ENCODE data around the gene EFHC1.

Gene EFHC1

DNA sequence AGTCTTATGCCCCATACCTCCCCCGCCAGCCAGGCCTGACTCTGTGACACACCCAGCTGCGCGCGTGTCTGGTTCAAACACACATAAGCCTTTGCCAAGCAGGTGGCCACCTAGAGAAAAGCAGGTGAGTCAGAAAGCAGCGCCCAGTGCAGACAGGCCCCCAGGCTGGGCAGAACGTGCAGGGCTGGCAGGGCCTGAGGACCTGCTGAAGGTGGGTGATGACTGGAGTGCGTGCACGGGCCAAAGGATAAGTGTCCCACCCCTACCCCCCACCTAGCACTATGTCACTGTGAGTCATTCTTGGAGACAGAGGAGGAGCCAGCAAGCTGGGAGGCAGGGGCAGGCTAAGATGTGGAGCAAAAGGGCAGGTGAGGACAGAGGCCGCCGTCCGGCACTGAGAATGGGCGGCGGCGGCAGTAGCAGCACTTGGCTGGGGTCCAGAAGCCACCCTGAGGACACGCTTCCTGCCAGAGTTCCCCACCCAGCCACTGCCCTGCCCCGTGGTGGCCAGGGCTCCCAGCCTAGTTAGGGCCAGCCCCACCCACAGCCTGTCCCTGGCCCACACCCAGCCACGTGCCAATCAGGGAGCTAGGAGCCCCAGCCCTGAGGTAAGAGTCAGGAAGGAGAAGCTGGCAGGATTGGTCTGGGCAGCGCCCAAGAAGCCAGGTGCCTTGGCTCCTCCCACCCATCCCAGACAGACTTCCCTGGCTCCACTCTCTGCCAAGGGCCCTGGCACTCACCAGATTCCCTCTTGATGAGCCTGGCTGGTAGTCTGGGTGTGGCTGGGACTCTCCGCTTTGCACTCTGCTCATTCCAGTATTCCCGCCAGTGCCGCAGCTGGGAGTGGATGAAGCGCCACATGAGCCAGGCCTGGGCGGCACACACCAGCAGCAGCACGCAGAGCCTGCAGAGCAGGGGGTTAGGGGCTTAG lies 84.0 kb downstream of the EFHC1 start:
- ATAC-seq: no peak

DNA sequence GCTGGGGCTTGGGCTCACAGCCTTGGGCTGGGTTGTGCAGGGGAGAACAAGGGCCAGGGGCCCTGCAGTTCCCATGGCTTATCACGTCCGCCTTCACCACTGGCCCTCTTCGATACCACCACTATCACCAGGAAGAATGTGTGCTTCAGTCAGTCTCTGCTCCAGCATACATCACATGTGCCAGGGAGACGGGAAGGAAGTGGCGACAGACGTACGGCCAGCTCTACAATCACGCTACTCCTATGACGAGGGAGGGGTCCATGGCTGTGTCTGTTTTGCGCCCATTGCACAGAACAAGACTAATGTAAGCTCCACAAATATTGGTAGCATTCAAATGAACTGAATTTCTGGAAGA lies 84.6 kb downstream of the EFHC1 start:
- no peak for ATAC-seq

DNA sequence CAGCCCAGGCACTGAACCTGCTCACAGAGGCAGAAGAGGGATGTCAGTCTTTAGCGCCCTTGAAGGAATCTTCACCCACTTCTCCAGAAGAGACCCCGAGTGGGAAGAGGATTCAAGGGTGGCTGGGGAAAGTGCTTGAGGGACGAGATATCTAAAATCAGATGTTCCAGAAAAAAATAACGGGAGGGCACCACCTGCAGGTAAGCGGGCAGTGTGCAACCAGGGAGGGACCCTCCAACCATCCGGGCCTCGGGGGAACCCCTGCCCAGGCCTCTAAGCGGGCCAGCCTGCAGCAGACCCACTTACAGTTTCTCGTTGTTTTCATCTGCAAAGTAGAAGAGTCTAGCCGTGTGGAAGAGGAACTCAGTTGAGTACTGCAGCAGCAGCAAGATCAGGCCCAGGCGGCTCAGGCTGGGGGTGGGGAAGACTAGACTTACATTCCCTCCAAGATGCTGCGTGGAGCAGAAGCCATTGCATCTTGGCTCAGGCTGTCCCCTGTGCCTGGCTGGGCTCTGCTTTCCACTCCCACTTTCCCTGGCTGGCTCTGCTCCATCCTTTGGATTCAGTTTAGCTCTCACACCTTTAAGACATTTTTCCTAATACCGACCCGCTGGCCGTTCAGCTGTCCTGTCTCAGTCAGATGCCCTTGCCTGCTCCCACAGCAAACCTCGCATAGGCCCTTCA lies 85.7 kb downstream of the EFHC1 start:
- no peak for ATAC-seq

DNA sequence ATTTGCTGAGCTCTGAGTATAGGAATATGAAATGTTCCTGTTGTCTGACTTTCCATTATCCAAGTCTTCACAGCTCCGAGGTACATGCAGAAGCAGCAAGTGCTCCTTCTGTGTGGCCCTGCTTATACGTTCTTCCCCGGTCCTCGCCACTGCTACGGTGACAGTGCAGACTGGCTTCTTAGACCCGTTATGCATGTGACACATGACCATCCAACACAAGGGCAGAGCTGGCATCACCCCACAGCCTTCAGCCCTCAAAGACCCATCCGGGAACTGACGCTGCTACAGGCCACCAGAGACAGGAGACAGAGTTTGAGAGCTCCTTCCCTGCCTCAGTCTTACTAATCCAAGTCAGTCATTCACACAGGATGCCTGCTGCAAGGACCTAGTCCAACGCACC lies 86.3 kb downstream of the EFHC1 start:
- ATAC-seq: no peak

DNA sequence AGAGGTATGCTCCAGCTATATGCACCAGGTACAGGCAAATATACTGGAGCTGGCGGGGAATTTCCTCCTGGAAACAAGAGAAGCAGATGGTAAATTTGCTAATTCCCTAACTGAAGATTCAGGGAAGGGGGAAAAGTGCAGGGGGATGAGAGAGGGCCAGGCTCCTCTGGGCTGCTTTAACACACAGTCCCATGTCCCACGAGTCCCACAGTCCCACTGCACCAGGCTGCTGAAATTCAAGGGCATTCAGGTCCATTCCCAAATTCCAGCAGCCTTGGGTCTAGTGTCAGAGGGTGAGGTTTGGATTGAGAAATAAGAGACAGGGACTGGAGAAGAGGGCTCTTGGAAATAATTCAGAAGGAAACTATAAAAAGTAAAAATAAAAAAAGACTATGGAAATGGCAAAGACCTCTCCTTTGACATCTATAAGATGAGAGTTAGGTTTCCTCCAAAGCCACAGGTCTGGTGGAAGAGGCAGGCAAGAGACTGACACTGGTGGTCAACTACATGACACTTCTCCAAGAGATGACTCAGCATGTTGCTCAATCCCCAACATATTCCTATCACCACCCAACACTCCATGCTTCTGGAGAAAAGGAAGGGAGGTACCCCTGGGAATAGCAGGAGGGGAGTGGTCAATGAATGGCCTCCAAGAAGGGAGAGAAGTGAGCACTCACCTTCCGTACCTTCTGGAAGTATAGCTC lies 87.6 kb downstream of the EFHC1 start:
- ATAC-seq: no peak

DNA sequence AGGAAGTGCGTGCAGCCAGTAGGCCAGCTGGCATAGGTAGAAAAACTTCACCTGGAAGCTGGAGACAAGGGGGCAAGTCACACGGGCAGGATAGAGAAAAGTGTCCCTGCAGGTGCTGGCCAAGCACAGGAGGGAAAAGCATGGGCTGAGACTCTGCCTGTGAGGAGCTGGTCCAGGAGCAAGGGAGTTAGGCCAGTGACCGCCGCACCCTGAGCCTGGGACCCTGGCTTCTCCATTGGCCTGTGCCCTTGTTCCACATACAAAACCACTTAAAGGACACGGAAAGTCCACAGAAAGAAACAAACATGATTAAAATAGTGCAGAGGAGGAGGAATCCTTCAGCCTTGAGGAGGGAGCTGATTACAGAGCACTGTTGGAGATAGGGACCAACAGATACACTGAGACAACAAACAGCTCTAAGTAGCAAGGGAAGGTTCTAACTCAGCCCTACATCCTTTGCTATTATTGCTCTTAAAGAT lies 88.2 kb downstream of the EFHC1 start:
- no peak for ATAC-seq

DNA sequence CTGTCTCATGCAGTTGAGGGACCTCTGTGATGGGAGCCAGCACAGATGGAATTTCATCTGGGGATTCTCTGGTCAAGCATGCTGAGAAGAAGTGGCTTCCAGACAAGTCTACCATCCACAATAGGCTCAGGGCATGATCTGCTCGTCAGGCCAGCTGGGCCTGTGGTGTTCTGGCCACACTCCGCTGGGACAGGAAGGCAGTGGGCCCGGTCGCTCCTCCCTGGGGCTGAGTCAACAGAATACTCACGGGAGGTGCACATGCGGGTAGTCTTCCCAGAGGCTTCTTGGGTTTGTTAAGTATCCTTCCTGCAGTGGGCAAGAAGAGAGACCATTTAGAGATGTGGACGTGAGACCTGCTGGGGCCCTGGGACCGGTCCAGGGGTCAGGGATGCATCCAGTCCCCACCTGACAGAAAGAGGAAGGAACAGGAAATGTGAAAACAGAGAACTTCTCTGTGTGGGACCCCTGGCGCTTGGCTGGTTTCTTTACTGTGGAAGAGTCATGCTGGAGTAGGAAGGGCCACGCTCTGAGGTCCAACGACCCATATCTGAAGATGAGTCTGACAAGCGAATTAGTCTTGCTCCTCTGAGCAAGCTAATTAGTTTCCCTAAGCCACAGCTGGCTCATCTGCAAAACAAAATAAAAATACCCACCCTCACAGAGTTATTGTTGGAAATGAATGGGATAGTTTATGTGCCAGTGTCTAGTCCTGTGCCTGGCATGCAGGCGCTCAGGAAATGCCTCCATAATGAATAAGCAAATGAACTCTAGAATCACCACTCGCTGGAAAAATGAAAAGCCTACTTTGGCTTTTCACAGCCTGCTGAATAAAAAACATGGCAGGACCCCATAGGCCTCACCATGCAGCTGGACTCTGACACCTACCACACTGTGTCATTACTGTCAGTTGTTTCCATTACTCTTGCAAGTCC lies 89.4 kb downstream of the EFHC1 start:
- no peak for ATAC-seq

DNA sequence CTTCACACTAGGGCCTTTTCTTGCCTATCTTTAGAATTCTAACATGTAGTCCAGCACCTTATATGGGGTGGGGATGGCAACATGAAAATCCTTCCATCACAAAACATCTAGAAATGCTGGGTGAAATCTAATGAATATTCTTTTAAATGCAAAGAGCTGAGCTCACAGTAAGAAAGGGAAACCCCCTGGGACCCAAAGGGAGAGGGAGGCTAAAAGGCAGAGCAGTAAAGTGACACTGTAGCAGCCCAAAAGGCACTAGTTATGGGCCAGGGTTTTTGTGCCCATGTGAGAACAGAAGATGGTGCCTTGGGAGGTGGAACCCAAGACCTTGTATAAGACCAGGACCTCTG lies 90.0 kb downstream of the EFHC1 start:
- ATAC-seq: no peak

DNA sequence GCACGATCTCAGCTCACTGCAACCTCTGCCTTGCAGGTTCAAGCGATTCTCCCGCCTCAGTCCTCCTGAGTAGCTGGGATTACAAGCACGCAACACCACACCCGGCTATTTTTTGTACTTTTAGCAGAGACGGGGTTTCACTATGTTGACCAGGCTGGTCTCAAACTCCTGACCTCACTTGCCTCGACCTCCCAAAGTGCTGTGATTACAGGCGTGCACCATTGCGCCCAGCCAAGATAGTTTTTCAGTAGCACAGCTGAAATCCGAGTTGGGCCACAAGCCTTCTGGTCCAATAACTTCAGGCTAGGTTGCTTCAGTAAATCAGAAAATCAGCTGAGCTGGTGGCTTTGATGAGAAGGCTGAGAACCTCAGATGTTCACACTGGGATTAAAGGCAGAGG lies 91.0 kb downstream of the EFHC1 start:
- no peak for ATAC-seq

DNA sequence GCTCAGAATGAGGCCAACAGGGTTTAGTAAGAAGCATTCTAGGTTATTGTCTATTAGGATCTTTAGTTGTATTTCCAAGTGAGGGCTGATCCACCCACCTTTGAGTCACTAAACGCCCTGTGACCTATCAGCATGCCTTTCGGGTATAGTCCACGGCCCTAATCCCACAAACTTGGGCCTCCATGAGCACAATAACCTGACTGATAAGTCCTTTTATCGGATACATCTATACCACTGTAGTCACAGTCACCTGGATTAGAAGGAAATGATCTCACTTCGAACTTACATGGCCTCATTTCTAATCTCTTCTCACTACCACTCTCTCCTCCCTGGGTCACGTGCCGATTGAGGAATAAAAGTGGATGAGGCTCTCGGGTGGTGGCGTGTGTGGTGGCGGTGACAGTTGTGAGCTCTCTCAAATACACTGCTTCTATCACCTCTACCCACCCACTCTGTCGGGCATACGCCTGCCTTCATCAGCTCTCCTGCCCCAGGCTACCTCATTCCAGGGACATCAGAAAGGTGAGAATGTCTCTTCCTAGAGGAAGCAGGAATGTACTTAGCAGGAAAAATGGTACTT lies 91.5 kb downstream of the EFHC1 start:
- no peak for ATAC-seq

DNA sequence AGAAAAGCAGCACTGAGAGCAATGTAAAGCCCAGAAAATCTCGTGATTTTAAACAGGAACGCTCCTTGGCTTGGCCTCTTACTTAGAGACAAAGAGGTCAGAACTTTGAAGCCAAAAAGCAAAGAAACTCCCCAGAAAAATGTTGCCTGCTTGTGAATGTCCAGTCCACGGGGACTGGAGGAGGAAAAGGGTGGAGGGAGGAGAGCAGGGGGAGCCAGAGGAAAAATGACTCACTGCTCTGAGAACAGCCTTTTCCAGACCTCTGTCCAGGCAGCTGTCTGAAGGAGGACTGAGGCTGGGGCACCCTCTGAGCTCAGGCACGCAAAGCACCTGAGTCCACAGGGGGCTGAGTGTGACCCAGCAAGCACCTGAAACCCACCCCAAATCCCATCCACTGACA lies 92.1 kb downstream of the EFHC1 start:
- no peak for ATAC-seq

DNA sequence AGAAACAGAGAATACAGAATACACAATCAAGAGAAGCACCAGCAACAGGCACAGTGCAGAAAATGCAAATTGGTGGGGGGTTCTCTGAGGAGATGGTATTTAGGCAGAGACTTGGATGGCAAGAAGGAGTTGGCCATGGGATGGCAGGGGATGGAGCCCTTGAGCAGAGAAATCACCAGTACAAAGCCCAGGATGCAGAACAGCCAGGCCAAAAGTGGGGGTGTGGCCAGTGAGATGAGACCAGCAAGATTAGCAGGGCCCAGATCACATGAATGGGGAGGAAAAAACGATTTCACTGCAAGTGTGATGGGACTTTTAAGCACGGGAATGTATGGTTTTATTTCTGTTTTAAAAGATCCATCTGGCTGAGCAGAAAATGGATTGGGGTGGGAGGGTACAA lies 93.3 kb downstream of the EFHC1 start:
- ATAC-seq: no peak

DNA sequence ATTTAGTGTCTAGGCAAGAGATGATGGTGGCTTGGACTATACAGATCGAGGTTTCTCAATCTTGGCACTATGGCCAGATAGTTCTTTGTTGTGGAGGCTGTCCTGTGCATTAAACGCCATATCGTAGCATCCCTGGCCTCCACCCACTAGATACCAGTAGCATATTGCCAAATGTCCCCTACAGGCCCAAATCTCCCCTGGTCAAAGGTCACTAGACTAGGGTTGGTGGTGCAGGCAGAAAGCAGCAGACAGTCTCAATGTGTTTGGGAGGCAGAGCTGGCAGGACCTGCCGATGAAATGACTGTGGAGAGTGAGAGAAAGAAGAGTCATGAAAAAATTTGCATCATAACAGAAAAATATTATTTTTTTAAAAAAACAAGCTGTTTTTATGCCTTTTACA lies 93.8 kb downstream of the EFHC1 start:
- no peak for ATAC-seq

DNA sequence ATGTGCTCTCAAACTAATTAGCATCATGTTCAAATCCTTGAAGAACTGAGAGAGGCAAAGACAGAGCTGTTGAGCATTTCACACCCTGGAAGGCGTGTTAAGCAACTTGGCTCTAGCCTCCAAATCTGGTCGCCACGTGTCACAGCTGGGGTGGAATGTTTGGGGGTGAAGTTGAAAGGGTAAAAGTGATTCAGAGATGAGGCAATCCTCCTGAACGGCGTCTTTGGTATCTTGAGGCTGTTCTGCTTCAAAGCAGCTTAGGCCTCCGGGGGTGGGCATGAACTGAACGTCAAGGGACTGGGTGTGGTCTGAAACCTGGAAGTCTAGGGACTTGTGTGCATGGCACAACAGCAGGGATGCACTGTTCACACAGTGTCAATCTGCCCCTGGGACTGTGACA lies 94.4 kb downstream of the EFHC1 start:
- ATAC-seq: no peak

DNA sequence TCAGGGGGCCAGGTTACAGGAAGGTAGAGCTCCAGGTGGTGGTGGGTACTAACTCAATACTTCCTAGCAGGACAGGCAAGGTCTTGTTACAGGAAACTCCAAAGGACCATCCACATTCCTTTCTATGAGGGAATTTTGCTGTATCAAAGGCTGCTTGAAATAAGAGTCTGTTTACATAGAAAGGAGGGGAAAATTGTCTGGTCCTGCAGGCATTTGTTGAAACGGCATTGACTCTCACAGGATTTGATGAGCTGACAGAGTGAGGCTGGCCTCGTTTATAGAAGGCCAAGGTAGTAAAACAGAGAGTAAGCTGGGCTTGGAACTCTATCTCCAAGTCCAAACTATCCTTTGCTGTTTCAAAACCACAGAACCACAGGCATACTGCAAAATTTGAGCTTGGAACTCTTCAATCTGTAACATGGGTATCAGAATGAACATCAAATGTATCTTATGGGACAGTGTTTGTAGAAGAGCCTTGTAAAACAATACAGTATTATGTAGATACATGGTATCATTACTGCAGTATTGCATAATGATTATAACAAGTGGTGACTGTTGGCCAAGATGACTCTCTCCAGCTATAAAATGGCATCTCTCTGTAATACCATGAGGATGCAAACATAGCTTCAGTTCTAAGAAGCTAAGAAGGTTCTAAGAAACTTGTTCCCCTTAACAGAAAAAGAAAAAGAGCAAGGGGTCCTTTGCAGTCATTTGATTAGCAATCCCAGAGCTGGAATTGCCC lies 95.2 kb downstream of the EFHC1 start:
- ATAC-seq: no peak

DNA sequence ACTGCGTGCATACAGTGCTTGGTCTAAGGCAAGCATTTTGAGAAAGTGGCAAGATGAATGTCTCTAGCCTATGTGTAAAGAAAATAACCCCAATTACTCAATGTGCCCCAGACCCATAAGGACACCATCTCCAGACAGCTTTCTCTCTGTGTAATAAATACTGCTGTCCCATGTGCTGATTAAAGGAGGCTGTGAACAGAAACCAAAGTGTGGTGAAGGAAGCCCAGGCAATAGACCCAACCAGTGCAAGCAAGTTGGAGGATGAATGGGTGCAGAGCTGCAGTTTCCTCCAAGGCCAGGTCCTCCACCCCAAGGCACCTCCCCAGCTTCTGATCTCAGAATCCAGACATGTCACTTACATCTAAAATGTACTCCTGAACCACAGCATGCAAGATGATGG lies 96.1 kb downstream of the EFHC1 start:
- no peak for ATAC-seq

DNA sequence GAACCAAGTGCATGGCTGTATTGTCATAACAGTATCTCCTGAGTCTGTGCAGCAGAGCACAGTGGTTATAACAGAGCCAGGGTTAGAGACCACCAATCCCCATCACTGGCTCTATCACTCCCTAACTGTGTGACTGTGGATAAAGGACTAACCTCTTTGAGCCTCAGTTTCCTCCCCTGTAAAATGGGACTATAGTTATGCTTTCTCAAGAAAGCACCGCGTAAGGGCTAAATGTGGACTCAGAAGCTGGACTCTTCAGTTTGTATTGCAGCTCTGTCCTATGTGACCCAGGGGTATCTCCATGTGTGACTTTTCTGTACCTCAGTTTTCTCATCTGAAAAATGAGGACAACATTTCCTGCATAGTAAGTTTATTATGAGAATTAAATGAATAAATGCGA lies 96.8 kb downstream of the EFHC1 start:
- no peak for ATAC-seq

DNA sequence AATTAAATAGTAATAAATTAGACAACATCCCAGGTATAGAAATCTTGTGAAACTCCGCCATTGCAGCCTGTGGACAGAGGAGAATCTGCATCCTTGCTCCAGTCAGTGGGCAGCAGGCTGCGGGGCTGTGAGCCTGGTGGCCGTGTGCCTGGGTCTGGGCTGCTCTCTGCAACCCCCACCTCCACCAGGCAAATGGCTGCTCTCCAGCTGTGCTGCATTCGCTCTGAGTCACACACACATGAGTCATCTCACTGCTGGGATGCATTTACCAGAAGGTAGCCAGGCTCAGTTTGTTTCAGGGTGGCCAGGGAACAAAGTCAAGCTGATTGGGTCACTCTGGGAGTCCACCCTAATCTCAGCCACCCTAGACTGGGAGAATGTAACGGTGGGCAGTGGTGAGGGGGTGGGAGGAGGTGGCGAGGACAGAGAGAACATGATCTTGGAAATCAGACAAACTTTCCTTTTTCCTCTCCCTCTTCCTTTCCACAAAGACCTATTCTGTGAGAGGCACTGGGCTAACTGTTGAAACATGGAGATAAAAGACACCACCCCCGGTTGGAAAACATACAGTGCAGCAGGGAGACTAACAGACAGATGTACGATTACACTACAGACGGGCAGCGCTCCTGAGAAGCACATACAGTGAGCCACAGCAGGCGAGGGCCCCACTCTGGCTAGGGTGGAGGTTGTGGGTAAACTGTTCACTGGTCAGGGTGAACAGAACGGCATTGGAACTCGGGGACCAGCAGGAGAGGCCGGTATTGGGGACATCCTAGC lies 97.5 kb downstream of the EFHC1 start:
- peak; percentile 79 to 85 for ATAC-seq

DNA sequence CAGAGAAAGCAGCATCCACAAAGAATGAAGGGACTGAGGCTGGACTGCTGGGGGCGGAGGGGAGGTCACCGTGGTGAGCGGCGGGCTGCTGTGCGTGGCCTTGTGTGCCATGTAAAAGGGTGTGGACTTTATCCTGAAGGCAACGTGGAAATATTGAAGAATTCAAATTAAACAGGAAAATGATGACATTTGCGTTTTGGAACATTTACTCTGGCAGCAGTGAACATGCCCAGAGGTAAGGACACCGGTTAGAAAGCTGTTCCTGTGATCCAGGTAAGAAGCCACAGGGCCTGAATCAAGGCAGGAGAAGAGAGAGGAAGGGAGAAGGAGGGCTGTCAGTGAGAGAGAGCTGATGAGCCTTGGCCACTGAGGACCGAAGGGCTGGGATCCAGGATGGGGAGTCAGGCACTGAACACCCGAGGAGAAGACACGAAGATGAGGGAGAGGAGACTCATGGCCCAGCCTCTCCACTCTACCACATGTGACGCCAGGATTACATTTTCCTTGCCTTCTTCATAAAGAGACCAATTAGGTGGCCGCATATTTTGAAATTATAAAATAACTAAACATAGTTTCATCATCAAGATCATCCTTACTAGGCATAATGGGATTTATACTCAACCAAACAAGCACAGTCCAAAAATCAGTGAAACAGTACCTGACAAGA lies 98.3 kb downstream of the EFHC1 start:
- ATAC-seq: no peak

DNA sequence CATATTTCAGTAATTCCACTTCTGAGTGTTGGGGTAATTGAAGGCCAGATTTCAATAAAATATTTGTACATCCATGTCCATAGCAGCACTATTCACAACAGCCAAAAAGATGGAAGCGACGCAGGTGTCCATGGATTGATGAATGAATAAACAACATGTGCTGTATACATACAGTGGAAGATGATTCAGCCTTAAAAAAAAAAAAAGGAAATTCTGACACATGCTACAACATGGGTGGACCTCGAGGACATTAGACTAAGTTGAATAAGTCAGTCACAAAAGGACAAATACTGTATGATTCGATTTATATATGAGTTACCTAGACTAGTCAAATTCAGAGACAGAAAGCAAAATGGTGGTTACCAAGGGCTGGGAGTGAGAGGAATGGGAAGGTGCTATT lies 99.5 kb downstream of the EFHC1 start:
- no peak for ATAC-seq

All from activated CD4-positive, CD25-positive, alpha-beta regulatory T cell treated with anti-CD3 and anti-CD28 coated beads, Interleukin-2, amount 50 U/mL, for 24 hours (primary cell).